GM10266 (cell line): ENCODE data around the gene ACSF3.

ENCODE experiments used
- DNase-seq: peaks from one replicate; pipeline ENCODE4 v3.0.0; 2012; ENCODE audit errors: extremely low spot score
- TF ChIP-seq, protein P1 (sequence below): IDR thresholded peaks from 2 replicates; pipeline ENCODE4 v1.5.1; 2012; ENCODE audit warnings: mild to moderate bottlenecking, low read depth; ENCODE audit not compliant: control insufficient read depth, insufficient read depth; ENCODE audit errors: missing control alignments

Gene ACSF3

DNA sequence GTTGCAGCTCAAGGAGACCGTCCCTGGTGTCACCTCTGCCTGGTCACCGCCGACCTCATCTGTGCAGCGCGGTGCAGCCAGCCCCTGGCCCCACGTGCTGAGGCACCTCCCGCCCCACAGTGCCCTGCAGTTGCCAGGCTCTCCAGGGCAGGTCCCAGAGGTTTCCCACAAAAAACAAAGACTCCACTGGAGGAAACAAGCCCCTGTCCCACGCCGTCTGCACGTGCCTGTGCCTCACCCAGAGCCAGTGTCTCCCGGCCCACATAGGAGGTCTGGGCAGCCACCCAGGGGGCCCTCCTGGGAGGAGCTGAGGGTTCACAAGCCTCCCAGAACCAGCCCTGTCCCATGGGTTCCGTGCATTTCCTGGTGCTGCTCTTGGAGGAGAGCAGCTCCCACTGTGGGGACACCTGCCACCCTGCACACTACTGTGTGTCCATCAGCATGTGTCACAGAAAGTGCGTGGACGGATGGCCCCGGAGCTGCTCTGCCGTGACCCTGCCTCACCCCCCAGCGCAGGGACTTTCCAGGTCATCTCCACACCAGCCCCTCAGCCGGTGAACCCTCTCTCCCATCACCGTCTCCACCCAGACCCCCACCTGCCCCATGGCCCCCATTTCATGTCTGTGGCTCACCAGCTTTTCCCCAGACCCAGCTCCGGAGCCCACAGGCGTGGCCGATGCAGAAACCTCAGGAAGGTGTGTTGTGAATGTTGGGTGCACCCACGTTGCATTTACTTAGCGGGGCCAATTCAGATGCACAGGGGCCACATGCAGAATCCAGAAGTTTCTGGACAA lies 60.9 kb downstream of the ACSF3 start:
- TF ChIP-seq, protein P1, sequence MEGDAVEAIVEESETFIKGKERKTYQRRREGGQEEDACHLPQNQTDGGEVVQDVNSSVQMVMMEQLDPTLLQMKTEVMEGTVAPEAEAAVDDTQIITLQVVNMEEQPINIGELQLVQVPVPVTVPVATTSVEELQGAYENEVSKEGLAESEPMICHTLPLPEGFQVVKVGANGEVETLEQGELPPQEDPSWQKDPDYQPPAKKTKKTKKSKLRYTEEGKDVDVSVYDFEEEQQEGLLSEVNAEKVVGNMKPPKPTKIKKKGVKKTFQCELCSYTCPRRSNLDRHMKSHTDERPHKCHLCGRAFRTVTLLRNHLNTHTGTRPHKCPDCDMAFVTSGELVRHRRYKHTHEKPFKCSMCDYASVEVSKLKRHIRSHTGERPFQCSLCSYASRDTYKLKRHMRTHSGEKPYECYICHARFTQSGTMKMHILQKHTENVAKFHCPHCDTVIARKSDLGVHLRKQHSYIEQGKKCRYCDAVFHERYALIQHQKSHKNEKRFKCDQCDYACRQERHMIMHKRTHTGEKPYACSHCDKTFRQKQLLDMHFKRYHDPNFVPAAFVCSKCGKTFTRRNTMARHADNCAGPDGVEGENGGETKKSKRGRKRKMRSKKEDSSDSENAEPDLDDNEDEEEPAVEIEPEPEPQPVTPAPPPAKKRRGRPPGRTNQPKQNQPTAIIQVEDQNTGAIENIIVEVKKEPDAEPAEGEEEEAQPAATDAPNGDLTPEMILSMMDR = no peak
- DNase-seq = no peak

DNA sequence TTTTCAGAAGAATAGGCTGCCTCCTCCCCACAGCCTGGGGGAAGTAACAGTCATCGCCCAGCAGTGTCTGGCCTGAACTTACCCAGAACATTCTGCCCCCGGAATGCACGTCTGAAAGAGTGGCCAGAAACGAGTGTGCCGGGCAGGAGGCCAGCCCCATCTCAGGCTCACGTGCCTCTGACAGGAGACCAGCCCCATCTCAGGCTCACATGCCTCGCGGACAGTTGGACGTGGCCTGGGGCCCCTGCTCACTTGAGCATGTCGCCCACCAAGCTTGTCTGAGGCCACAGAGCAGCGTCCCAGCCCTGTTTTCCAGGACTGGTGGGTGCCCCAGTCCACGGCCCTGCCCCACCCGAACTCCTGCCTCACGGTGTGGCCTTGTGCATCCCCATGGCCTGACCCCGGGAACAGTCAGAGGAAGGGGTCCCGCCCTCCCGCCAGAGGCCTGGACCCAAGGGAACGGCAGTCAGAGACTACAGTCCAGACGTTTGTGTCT lies 61.6 kb downstream of the ACSF3 start:
- no peak for DNase-seq
- TF ChIP-seq, protein P1 = no peak

DNA sequence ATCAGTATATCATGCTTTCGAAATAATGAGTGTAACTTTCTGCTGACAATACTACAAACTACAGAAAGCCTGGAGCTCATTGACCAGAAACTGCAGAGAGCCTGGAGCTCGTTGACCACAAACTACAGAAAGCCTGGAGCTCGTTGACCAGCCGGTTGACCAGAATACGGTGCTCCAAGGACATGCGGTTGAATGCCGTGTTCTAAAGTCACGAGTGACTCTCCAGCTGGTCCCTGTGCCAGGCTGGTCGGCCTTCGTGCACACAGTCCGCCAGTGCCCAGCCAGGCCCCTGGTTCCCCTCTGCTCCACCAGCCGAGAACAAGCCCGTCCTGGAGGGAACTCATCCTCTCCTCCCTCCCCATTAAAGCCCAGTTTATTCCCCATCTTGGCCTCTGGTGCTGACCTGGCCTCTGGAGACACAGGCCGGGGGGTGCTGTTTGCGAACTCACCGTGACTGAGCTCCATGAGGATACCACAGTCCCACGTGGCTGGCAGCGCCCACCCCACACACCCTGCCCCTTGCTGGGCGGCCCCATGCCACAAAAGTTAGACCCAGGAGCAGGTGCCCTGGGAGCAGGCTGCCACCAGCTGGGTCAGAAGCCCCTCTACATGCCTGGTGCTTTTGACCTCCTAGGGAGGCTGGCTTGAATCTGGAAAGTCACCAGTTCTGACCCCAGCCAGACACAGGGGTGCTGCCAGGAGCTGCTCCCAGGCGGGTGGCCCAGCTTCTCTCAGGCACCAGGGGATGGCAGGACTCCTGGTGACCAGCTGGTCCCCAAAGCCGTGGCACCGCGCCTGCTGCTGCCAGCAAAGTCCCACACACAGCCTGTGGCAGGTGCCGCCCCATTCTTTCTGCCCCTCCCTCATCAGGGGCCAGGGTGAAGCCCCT lies 62.4 kb downstream of the ACSF3 start:
- TF ChIP-seq, protein P1 = no peak
- no peak for DNase-seq

DNA sequence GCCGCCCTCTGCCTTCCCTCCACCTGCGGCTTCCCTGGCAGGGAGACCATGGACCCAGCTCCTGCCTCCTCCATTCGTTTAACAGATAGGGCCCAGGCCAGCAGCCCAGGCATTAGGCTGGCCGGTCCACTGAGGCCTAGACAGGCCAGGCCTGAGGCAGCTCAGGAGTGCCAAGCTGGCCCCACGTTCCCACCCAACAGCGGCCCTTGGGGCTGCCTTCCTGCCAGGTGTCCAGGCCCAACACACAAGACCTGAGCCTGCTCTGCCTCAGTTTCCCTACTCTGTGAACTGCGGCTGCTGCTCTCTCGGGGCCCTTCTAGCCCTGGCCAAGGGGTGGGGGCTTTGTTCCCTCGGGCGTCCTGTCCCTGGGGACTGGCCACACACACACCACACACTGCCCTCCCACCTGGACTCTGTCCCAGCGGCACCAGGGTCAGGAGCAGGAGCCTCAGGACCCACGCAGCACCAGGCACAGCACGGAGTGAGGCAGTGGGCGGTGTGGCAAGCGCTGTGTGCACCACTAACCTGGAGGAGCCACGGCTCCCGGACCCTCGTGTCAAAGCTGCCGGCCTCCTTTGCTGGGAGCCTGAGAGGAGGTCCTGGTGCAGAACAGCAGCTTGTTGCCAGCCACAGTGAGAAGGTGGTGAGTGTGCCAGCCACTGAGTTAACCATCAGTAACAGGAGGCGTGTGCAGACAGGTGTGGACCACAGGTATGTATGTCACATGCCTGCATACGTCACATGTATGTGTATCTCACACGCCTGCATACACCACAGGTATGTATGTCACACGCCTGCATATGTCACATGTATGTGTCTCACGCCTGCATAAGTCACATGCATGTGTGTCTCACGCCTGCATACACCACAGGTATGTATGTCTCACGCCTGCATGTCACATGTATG lies 63.3 kb downstream of the ACSF3 start:
- DNase-seq = no peak
- TF ChIP-seq, protein P1 = no peak

- no peak for DNase-seq
- TF ChIP-seq, protein P1 = no peak
Observed at GRCh38 chr16:89157778-89158177, 64.1 kb downstream of the ACSF3 start.

DNA sequence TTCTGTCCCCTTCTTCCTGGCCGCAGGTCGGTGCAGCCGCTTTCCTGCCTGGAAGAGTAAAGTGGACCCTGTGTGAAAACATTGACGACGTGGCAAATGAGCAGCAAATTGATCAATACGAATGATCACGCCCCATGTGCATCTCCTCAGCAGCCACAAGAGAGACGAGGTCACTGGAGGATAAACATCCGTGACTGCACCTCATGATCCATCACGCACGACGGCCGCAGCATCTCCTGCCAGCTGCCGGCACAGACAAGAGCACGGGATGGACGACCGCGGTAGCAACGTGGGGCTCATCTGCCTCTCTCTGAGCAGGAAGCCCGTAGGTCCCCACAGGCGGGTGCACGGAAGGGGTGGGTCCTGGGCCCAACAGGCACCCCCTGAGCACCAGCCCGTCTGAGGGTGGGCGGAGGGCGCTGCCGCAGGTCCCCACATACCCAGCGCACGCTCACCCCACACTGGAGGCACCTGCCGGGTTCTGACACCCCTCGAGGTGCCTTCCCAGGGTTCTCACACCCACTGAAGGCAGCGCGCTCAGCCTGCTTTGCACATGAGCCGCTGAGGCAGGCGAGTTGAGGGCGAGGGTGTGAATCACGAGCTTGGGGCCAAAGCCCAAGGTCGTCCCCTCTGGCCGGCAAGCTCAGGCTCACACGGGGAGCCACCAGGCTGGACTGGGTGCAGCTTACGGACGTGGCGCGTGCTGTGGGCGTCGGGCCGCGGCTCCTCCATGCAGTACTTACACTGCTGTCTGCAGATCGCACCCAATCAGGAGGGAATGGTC lies 65.6 kb downstream of the ACSF3 start:
- TF ChIP-seq, protein P1 = no peak

More for the DNA sequence above, 65.6 kb downstream of the ACSF3 start:
- no peak for DNase-seq
